ENCODE results near the gene KNCN.

- TF ChIP-seq CEBPB (IDR thresholded peaks at IDR 0.05) (no peak), RAD21 (IDR thresholded peaks at IDR 0.05; ENCODE audit: low read depth) (no peak), EP300 (IDR thresholded peaks at IDR 0.05; ENCODE audit: borderline replicate concordance) (no peak)
Observed at GRCh38 chr1:46571691-46572225, 20.3 kb upstream of the KNCN start.
